ENCODE results near the gene FOXL2. TPM values are rescaled to one million over a fixed set of nuclear protein-coding genes. Genes with fewer than 3 reads are reported as not detected.
A peak's percentile ranks its signal among the peaks of the same experiment; 100 is the strongest.

The FOXL2 gene
- total RNA-seq, 1 experiment from 2014 or later: not detected

GRCh38 chr3:138975351-138975750 lies 28.4 kb upstream of the FOXL2 start:
- Histone ChIP-seq H3K27me3 (ENCODE audit: low read length) (no peaks in the 10 kb centered on the region), H3K9me3 (ENCODE audit: low read length) (no peaks in the 10 kb centered on the region), H4K20me1 (ENCODE audit: low read length) (no peaks in the 10 kb centered on the region), H3F3A (ENCODE audit: low read length, unreplicated experiment) (no peaks in the 10 kb centered on the region), H3K9me2 (replicated peaks; ENCODE audit: low read length) (no peaks in the 10 kb centered on the region), H2AFZ (ENCODE audit: low read length) (no peak overlapping the region), H3K9ac (ENCODE audit: low read length) (no peak overlapping the region), H3K4me2 (ENCODE audit: low read length) (no peak overlapping the region), H3K79me2 (ENCODE audit: low read length) (no peaks in the 10 kb centered on the region), H3K27ac (ENCODE audit: low read length) (no peak overlapping the region), H3K4me3 (ENCODE audit: low read length) (no peak overlapping the region), H3K36me3 (ENCODE audit: low read depth, low read length) (no peaks in the 10 kb centered on the region), H3K4me1 (ENCODE audit: insufficient read depth, low read length) (peaks cover 8% of the 10 kb centered on the region)
- POLR2A ChIA-PET (ENCODE audit: unreplicated experiment): no interaction called here
- TF ChIP-seq EZH2phosphoT487 (IDR thresholded peaks at IDR 0.05; ENCODE audit: borderline replicate concordance, low read length) (no peak), CTCF (conservative IDR thresholded peaks at IDR 0.05; ENCODE audit: low read depth, low read length) (no peak), EZH2 (IDR thresholded peaks at IDR 0.05; ENCODE audit: low read length, unreplicated experiment) (no peak)
- CTCF ChIA-PET: no interaction called here
- DNase-seq (no peak), ATAC-seq (no peak)
- intact Hi-C loops (cut with micrococcal nuclease): no loop called here
- no TSS peak for BruUV-seq (replicated peaks)

- DNase-seq (peak; percentile 65), ATAC-seq (peak; percentile 92)
- Histone ChIP-seq H2AFZ (ENCODE audit: low read length) (no peak overlapping the region), H3K4me2 (ENCODE audit: low read length) (no peak overlapping the region), H3K27ac (ENCODE audit: low read length) (no peak overlapping the region), H3F3A (ENCODE audit: low read length, unreplicated experiment) (no peaks in the 10 kb centered on the region), H3K36me3 (ENCODE audit: low read depth, low read length) (no peaks in the 10 kb centered on the region), H3K79me2 (ENCODE audit: low read length) (no peaks in the 10 kb centered on the region), H3K27me3 (ENCODE audit: low read length) (no peaks in the 10 kb centered on the region), H4K20me1 (ENCODE audit: low read length) (no peaks in the 10 kb centered on the region), H3K9me3 (ENCODE audit: low read length) (no peaks in the 10 kb centered on the region), H3K9ac (ENCODE audit: low read length) (no peak overlapping the region), H3K4me3 (ENCODE audit: low read length) (no peak overlapping the region), H3K9me2 (replicated peaks; ENCODE audit: low read length) (no peaks in the 10 kb centered on the region), H3K4me1 (ENCODE audit: insufficient read depth, low read length) (peaks cover 8% of the 10 kb centered on the region)
- intact Hi-C loops (cut with micrococcal nuclease): no loop called here
- CTCF ChIA-PET: no interaction called here
- TF ChIP-seq EZH2 (IDR thresholded peaks at IDR 0.05; ENCODE audit: low read length, unreplicated experiment): no peak
- no peak for TF ChIP-seq CTCF (conservative IDR thresholded peaks at IDR 0.05; ENCODE audit: low read depth, low read length)
- no peak for TF ChIP-seq EZH2phosphoT487 (IDR thresholded peaks at IDR 0.05; ENCODE audit: borderline replicate concordance, low read length)
- BruUV-seq (replicated peaks): no TSS peak
- POLR2A ChIA-PET (ENCODE audit: unreplicated experiment): no interaction called here
Measured at GRCh38 chr3:138974462-138974861, 27.5 kb upstream of the FOXL2 start.

GRCh38 chr3:138972941-138973340 lies 26.0 kb upstream of the FOXL2 start:
- POLR2A ChIA-PET (ENCODE audit: unreplicated experiment): no interaction called here
- Histone ChIP-seq H3K79me2 (ENCODE audit: low read length) (no peaks in the 10 kb centered on the region), H3K9me2 (replicated peaks; ENCODE audit: low read length) (no peaks in the 10 kb centered on the region), H3K36me3 (ENCODE audit: low read depth, low read length) (no peaks in the 10 kb centered on the region), H4K20me1 (ENCODE audit: low read length) (no peaks in the 10 kb centered on the region), H2AFZ (ENCODE audit: low read length) (no peak overlapping the region), H3K4me1 (ENCODE audit: insufficient read depth, low read length) (peaks cover 8% of the 10 kb centered on the region), H3K9ac (ENCODE audit: low read length) (no peak overlapping the region), H3F3A (ENCODE audit: low read length, unreplicated experiment) (no peaks in the 10 kb centered on the region), H3K4me2 (ENCODE audit: low read length) (no peak overlapping the region), H3K27ac (ENCODE audit: low read length) (no peak overlapping the region), H3K9me3 (ENCODE audit: low read length) (no peaks in the 10 kb centered on the region), H3K4me3 (ENCODE audit: low read length) (no peak overlapping the region), H3K27me3 (ENCODE audit: low read length) (no peaks in the 10 kb centered on the region)
- TF ChIP-seq EZH2 (IDR thresholded peaks at IDR 0.05; ENCODE audit: low read length, unreplicated experiment): no peak
- CTCF ChIA-PET: no interaction called here
- ATAC-seq: no peak
- DNase-seq: no peak
- BruUV-seq (replicated peaks): no TSS peak
- intact Hi-C loops (cut with micrococcal nuclease): no loop called here

Data from PC-3 (cell line).